Smooth muscle cell (in vitro differentiated cells): Measurements from ENCODE around the gene PDE1A. TPM values are rescaled to one million over a fixed set of nuclear protein-coding genes. Genes with fewer than 3 reads are reported as not detected.

Experiments used
- DNase-seq: peaks from one replicate; lab custom pipeline; 2025; ENCODE audit not compliant: unreplicated experiment; lab: John Stamatoyannopoulos, UW
- H2AFZ ChIP-seq: fragments of 200-600 bp; sonication (generic); 2 replicates; pipeline ENCODE4 v1.6.0; 2016; ENCODE audit warnings: antibody characterized with exemption, low read depth, mild to moderate bottlenecking
- H3F3A ChIP-seq: fragments of 200-600 bp; sonication (generic); 2 replicates; pipeline ENCODE4 v1.6.0; 2017; ENCODE audit warnings: antibody characterized with exemption, low read depth
- H3K27ac ChIP-seq: fragments of 200-600 bp; sonication (generic); 2 replicates; pipeline ENCODE4 v1.5.1; 2016; ENCODE audit warnings: low read depth, mild to moderate bottlenecking
- H3K27me3 ChIP-seq: fragments of 200-600 bp; sonication (generic); 2 replicates; pipeline ENCODE4 v1.6.1; 2016; ENCODE audit warnings: low read depth, mild to moderate bottlenecking
- H3K36me3 ChIP-seq: fragments of 200-600 bp; sonication (generic); 2 replicates; pipeline ENCODE4 v1.5.1; 2016; ENCODE audit warnings: low read depth
- H3K4me1 ChIP-seq: fragments of 200-600 bp; sonication (generic); 2 replicates; pipeline ENCODE4 v1.5.1; 2016; ENCODE audit warnings: low read depth
- H3K4me2 ChIP-seq: fragments of 200-600 bp; sonication (generic); 2 replicates; pipeline ENCODE4 v1.6.0; 2016; ENCODE audit warnings: mild to moderate bottlenecking
- H3K4me3 ChIP-seq: fragments of 200-600 bp; sonication (generic); 2 replicates; pipeline ENCODE4 v1.5.1; 2016; ENCODE audit warnings: mild to moderate bottlenecking
- H3K79me2 ChIP-seq: fragments of 200-600 bp; sonication (generic); 2 replicates; pipeline ENCODE4 v1.6.0; 2016; ENCODE audit warnings: low read depth, mild to moderate bottlenecking
- H3K9ac ChIP-seq: fragments of 200-600 bp; sonication (generic); 2 replicates; pipeline ENCODE4 v1.6.0; 2016; ENCODE audit warnings: low read depth
- H3K9me3 ChIP-seq: fragments of 200-600 bp; sonication (generic); replicated peaks from 2 replicates; pipeline ENCODE4 v1.5.1; 2016; ENCODE audit warnings: low read depth
- H4K20me1 ChIP-seq: fragments of 200-600 bp; sonication (generic); 2 replicates; pipeline ENCODE4 v1.6.0; 2016; ENCODE audit warnings: low read depth
- CTCF ChIP-seq: fragments of 200-600 bp; sonication (generic); IDR thresholded peaks from 2 replicates; pipeline ENCODE4 v1.5.1; 2017; ENCODE audit warnings: borderline replicate concordance, mild to moderate bottlenecking, antibody characterized with exemption; ENCODE audit not compliant: insufficient read depth, poor library complexity, severe bottlenecking
- WGBS: methylation state at CpG from one replicate; pipeline ENCODE4 v1.1.7; 2016; ENCODE audit warnings: low lambda C conversion rate; 5-methylcytosine and 5-hydroxymethylcytosine counted together
- polyA plus RNA-seq: library from polyadenylated mRNA; unstranded; fragments of >200 nt; fragmentation: Nextera tagmentation; extraction: Ambion mirVana; gene quantifications from 2 replicates; pipeline ENCODE4 v1.2.1, GENCODE V29; 2016
- total RNA-seq: library from RNA; depleted of rRNA; stranded (reverse); fragments of >200 nt; gene quantifications from 2 replicates; pipeline ENCODE4 v1.2.3, GENCODE V29; 2014

Gene PDE1A
- total and polyA plus RNA-seq, 2 experiments from 2014 or later = 0.58 to 0.96 TPM

DNA sequence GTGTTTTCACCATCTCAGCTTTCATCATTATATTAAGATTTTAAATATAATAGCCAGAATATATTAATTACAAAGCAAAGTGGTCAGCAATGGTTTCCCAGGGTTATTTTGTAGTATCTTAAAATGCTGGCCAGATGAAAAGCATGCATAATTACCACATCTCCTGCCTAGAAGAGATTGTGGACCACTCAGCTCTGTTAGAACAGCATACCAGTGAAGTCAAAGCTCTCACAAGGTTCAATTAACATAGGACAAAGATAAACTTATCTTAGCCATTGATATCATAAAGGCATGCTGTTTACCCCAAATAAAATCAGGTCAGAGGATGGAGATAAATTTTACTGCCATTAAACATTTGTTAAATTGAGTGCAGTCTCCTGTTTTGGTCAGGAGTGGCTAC, 19.3 kb upstream of the PDE1A start:
- Histone ChIP-seq H2AFZ (no peak overlapping the region), H3F3A (no peaks in the 10 kb centered on the region), H3K4me3 (no peak overlapping the region), H3K9ac (no peak overlapping the region), H4K20me1 (no peaks in the 10 kb centered on the region), H3K4me1 (peaks cover 4% of the 10 kb centered on the region), H3K79me2 (no peaks in the 10 kb centered on the region), H3K4me2 (no peak overlapping the region), H3K27ac (no peak overlapping the region), H3K27me3 (no peaks in the 10 kb centered on the region), H3K36me3 (no peaks in the 10 kb centered on the region), H3K9me3 (no peaks in the 10 kb centered on the region)
- DNase-seq = no peak
- no peak for TF ChIP-seq CTCF

- Histone ChIP-seq H3K27ac (no peak overlapping the region), H3K9me3 (no peaks in the 10 kb centered on the region), H4K20me1 (no peaks in the 10 kb centered on the region), H3K9ac (no peak overlapping the region), H3K27me3 (no peaks in the 10 kb centered on the region), H3F3A (no peaks in the 10 kb centered on the region), H2AFZ (no peak overlapping the region), H3K79me2 (no peaks in the 10 kb centered on the region), H3K4me3 (no peak overlapping the region), H3K4me1 (peaks cover 4% of the 10 kb centered on the region), H3K4me2 (no peak overlapping the region), H3K36me3 (no peaks in the 10 kb centered on the region)
- DNase-seq = no peak
- TF ChIP-seq CTCF = no peak
- WGBS = 79% methylated on average over 4 of the region's 4 CpGs
Measured at GRCh38 chr2:182445391-182445965, 18.6 kb upstream of the PDE1A start.

- Histone ChIP-seq H2AFZ (no peak overlapping the region), H3K9ac (no peak overlapping the region), H3K27ac (no peak overlapping the region), H4K20me1 (no peaks in the 10 kb centered on the region), H3K9me3 (no peaks in the 10 kb centered on the region), H3K4me3 (no peak overlapping the region), H3F3A (no peaks in the 10 kb centered on the region), H3K27me3 (no peaks in the 10 kb centered on the region), H3K36me3 (no peaks in the 10 kb centered on the region), H3K79me2 (no peaks in the 10 kb centered on the region), H3K4me2 (no peak overlapping the region), H3K4me1 (peaks cover 4% of the 10 kb centered on the region)
- TF ChIP-seq CTCF = no peak
- DNase-seq = no peak
- 80% methylated on average over 2 of the region's 2 CpGs for whole genome bisulfite sequencing
Measured at GRCh38 chr2:182444806-182445205, 18.0 kb upstream of the PDE1A start.

GRCh38 chr2:182444170-182444569, 17.3 kb upstream of the PDE1A start:
- H4K20me1 ChIP-seq = no peaks in the 10 kb centered on the region
- no peaks in the 10 kb centered on the region for H3K79me2 ChIP-seq
- no peak overlapping the region for H3K4me2 ChIP-seq
- H3K4me3 ChIP-seq = no peak overlapping the region
- no peak overlapping the region for H2AFZ ChIP-seq
- no peaks in the 10 kb centered on the region for H3K27me3 ChIP-seq
- H3K9ac ChIP-seq = no peak overlapping the region
- no peak for TF ChIP-seq CTCF
- H3K4me1 ChIP-seq = peaks cover 4% of the 10 kb centered on the region
- no peak overlapping the region for H3K27ac ChIP-seq
- no peak for DNase-seq
- H3F3A ChIP-seq = no peaks in the 10 kb centered on the region
- H3K9me3 ChIP-seq = no peaks in the 10 kb centered on the region
- no peaks in the 10 kb centered on the region for H3K36me3 ChIP-seq
